GM23338 (cell line): ENCODE measurements around the gene EGFR.

Source experiments
- EZH2 ChIP-seq: fragments of 200-600 bp; sonication (generic); IDR thresholded peaks from one replicate; pipeline ENCODE4 v1.8.0; 2017; ENCODE audit warnings: antibody characterized with exemption, mild to moderate bottlenecking, low read depth; ENCODE audit not compliant: unreplicated experiment
- EZH2phosphoT487 ChIP-seq: fragments of 200-600 bp; sonication (generic); IDR thresholded peaks from one replicate; pipeline ENCODE4 v1.8.1; 2018; ENCODE audit warnings: antibody characterized with exemption; ENCODE audit not compliant: unreplicated experiment
- JUNB ChIP-seq: IDR thresholded peaks from one replicate; pipeline ENCODE4 v1.6.1; 2016; ENCODE audit warnings: antibody characterized with exemption; ENCODE audit not compliant: unreplicated experiment
- POLR2AphosphoS5 ChIP-seq: IDR thresholded peaks from 2 replicates; pipeline ENCODE4 v1.6.1; 2016; ENCODE audit warnings: antibody characterized with exemption, low read depth
- TF ChIP-seq, protein P1 (sequence below), 2 experiments: fragments of 200-600 bp in 1 of 2; sonication (generic) in 1 of 2; conservative IDR thresholded peaks; 2 replicates each; pipeline versions ENCODE4 v1.5.1 to v1.6.1; 2016 to 2017; ENCODE audit warnings: antibody characterized with exemption in 2 of 2, low read depth in 2 of 2, mild to moderate bottlenecking in 2 of 2, moderate library complexity in 1 of 2
- TF ChIP-seq, protein P2 (sequence below): IDR thresholded peaks from one replicate; pipeline ENCODE4 v1.6.1; 2018; ENCODE audit warnings: antibody characterized with exemption; ENCODE audit not compliant: unreplicated experiment

DNA sequence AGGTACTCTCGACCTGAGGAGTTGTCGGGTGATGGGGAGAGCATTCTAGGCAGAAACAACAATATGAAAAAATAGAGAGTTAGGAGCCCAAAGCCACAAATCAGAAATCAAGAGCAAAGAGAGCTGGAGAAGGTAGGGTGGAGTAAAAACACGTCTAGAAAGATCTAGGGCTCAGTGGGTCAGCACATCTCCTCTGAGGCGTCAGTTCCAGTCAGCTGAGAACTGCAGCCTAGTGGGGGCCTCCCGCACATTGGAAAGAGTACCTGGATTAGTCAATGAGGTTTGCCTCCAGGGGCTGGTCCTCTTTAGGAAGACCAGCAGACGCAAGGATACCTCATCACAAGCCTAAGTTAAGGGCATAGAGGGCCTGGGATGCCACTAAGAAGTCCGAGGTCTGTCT lies 233.1 kb downstream of the EGFR start:
- TF ChIP-seq EZH2phosphoT487 (no peak), POLR2AphosphoS5 (no peak), EZH2 (no peak), JUNB (no peak)
- TF ChIP-seq, protein P1, sequence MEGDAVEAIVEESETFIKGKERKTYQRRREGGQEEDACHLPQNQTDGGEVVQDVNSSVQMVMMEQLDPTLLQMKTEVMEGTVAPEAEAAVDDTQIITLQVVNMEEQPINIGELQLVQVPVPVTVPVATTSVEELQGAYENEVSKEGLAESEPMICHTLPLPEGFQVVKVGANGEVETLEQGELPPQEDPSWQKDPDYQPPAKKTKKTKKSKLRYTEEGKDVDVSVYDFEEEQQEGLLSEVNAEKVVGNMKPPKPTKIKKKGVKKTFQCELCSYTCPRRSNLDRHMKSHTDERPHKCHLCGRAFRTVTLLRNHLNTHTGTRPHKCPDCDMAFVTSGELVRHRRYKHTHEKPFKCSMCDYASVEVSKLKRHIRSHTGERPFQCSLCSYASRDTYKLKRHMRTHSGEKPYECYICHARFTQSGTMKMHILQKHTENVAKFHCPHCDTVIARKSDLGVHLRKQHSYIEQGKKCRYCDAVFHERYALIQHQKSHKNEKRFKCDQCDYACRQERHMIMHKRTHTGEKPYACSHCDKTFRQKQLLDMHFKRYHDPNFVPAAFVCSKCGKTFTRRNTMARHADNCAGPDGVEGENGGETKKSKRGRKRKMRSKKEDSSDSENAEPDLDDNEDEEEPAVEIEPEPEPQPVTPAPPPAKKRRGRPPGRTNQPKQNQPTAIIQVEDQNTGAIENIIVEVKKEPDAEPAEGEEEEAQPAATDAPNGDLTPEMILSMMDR (conservative IDR thresholded peaks at IDR 0.05; ENCODE audit: low read depth in 2 of 2) = no peak
- TF ChIP-seq, protein P2, sequence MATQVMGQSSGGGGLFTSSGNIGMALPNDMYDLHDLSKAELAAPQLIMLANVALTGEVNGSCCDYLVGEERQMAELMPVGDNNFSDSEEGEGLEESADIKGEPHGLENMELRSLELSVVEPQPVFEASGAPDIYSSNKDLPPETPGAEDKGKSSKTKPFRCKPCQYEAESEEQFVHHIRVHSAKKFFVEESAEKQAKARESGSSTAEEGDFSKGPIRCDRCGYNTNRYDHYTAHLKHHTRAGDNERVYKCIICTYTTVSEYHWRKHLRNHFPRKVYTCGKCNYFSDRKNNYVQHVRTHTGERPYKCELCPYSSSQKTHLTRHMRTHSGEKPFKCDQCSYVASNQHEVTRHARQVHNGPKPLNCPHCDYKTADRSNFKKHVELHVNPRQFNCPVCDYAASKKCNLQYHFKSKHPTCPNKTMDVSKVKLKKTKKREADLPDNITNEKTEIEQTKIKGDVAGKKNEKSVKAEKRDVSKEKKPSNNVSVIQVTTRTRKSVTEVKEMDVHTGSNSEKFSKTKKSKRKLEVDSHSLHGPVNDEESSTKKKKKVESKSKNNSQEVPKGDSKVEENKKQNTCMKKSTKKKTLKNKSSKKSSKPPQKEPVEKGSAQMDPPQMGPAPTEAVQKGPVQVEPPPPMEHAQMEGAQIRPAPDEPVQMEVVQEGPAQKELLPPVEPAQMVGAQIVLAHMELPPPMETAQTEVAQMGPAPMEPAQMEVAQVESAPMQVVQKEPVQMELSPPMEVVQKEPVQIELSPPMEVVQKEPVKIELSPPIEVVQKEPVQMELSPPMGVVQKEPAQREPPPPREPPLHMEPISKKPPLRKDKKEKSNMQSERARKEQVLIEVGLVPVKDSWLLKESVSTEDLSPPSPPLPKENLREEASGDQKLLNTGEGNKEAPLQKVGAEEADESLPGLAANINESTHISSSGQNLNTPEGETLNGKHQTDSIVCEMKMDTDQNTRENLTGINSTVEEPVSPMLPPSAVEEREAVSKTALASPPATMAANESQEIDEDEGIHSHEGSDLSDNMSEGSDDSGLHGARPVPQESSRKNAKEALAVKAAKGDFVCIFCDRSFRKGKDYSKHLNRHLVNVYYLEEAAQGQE = no peak
